RWPE1 (cell line): ENCODE data around the gene MYMK.

Experiments used
- CTCF ChIA-PET: fragments of 350-600 bp; sonication (Branson Sonifier 250); formaldehyde crosslinking; extraction: SDS; loops from one replicate; lab custom pipeline; 2021; lab: Yijun Ruan, JAX
- POLR2A ChIA-PET: fragments of 400-600 bp; formaldehyde crosslinking; extraction: SDS; loops from one replicate; lab custom pipeline; 2020; ENCODE audit warnings: antibody characterized with exemption; ENCODE audit not compliant: low non-redundant PET; lab: Yijun Ruan, JAX
- DNase-seq: peaks from one replicate; pipeline ENCODE4 v3.0.0; 2012; ENCODE audit warnings: low spot score
- H3K27ac ChIP-seq: fragments of 450-650 bp; 2 replicates; pipeline ENCODE4 v1.5.1; 2017
- CTCF ChIP-seq: fragments of 450-650 bp; conservative IDR thresholded peaks from 2 replicates; pipeline ENCODE4 v1.5.1; 2017; ENCODE audit warnings: low read depth, mild to moderate bottlenecking

The MYMK gene

GRCh38 chr9:133526721-133527321 is 2.1 kb upstream of the MYMK start:
- H3K27ac ChIP-seq = no peak overlapping the region
- DNase-seq = no peak
- no peak for TF ChIP-seq CTCF
- ChIA-PET CTCF (interaction anchor here (0.6 kb wide), 1 partner anchor 63 kb away, joined by 3 read pairs; no protein-coding TSS in a partner anchor), POLR2A (no interaction called here)

- ChIA-PET CTCF (no interaction called here), POLR2A (no interaction called here)
- no peak for TF ChIP-seq CTCF
- H3K27ac ChIP-seq = no peak overlapping the region
- no peak for DNase-seq
Measured at GRCh38 chr9:133525677-133526076, 918 bp upstream of the MYMK start.

- no peak overlapping the region for H3K27ac ChIP-seq
- POLR2A ChIA-PET = no interaction called here
- DNase-seq = no peak
- CTCF ChIA-PET = interaction anchor here (0.7 to 1.5 kb wide), 3 partner anchors 26 to 269 kb away, joined by 4 to 7 read pairs (median 4); no protein-coding TSS in a partner anchor
- TF ChIP-seq CTCF = no peak
Measured at GRCh38 chr9:133524146-133524545, 613 bp downstream of the MYMK start.

GRCh38 chr9:133523106-133523505 is 1.7 kb downstream of the MYMK start:
- ChIA-PET CTCF (interaction anchor here (1.5 kb wide), 1 partner anchor 27 kb away, joined by 7 read pairs; no protein-coding TSS in a partner anchor), POLR2A (no interaction called here)
- H3K27ac ChIP-seq = no peak overlapping the region
- TF ChIP-seq CTCF = no peak
- no peak for DNase-seq

- no peak overlapping the region for H3K27ac ChIP-seq
- ChIA-PET POLR2A (no interaction called here), CTCF (interaction anchor here (1.5 kb wide), 1 partner anchor 28 kb away, joined by 7 read pairs; no protein-coding TSS in a partner anchor)
- no peak for DNase-seq
- no peak for TF ChIP-seq CTCF
Measured at GRCh38 chr9:133522073-133522910, 2.5 kb downstream of the MYMK start.
